Measurements from ENCODE around the gene SIDT2. TPM values are rescaled to one million over a fixed set of nuclear protein-coding genes. Genes with fewer than 3 reads are reported as not detected.
A peak's percentile ranks its signal among the peaks of the same experiment; 100 is the strongest.

SIDT2 gene
- total RNA-seq, 3 donors from 2014 or later (not counting 1 experiment from before 2014, with no cell fraction given): 80.0 to 111 (median 82.0) TPM

DNA sequence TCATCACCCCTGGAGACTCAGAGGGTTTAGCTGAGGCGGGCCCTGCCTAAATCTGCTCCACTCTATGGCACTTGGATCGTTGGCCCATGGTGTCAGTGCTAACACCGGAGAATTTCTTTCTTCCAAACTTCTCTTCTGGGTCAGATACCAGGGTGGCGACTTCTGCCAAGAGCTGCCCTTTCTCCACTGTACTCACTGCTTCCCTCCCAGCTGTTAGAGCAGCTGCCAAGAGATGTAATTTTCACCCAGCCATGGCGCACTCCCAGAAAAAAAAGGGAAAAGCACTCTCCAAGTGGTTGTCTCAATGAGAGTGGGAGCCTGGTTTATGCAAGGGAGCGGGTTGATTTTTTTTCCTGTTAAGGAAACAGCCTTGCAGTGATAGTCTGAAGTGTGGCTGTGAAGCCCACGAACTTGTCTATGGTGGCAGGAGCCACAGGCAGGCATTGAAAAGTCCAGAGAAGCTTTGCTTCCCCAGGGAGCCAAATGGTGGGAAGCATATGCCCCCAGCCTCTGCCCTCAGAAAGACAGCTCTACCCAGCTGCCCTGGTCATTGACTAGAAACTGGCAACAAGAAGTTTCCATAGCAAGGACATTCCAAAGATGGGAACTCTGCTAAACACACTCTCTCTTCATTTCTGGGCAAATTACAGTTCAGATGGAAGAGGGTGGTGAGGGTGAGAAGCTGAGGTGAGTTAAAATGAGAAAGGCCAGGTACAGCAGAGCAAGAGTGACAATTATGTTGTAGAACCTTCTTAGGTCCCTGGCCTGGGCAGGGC is 42.6 kb downstream of the SIDT2 start:
- ATAC-seq: no peak
- H3K27ac Mint-ChIP-seq: peak overlapping the region in 1 of 2 donors; percentile 8
- 96% methylated on average over 7 of the region's 7 CpGs for WGBS (ENCODE audit: insufficient coverage)
- peaks cover 6% of the 10 kb centered on the region for H3K36me3 Mint-ChIP-seq
- H3K9me3 Mint-ChIP-seq: no peaks in the 10 kb centered on the region
- Histone ChIP-seq H3K9me3 (ENCODE audit: control insufficient read depth, insufficient read depth, low read length) (no peaks in the 10 kb centered on the region), H3K36me3 (ENCODE audit: control insufficient read depth, insufficient read depth, low read length) (peaks cover 93% of the 10 kb centered on the region), H3K27ac (ENCODE audit: low read length) (no peak overlapping the region), H3K4me1 (ENCODE audit: control insufficient read depth, insufficient read depth, low read length) (no peaks in the 10 kb centered on the region), H3K4me3 (ENCODE audit: low read length) (no peak overlapping the region), H3K27me3 (ENCODE audit: control insufficient read depth, insufficient read depth, low read length) (no peaks in the 10 kb centered on the region)
- DNase-seq: no peak
- H3K4me3 Mint-ChIP-seq: no peak overlapping the region
- TF ChIP-seq, protein P1, sequence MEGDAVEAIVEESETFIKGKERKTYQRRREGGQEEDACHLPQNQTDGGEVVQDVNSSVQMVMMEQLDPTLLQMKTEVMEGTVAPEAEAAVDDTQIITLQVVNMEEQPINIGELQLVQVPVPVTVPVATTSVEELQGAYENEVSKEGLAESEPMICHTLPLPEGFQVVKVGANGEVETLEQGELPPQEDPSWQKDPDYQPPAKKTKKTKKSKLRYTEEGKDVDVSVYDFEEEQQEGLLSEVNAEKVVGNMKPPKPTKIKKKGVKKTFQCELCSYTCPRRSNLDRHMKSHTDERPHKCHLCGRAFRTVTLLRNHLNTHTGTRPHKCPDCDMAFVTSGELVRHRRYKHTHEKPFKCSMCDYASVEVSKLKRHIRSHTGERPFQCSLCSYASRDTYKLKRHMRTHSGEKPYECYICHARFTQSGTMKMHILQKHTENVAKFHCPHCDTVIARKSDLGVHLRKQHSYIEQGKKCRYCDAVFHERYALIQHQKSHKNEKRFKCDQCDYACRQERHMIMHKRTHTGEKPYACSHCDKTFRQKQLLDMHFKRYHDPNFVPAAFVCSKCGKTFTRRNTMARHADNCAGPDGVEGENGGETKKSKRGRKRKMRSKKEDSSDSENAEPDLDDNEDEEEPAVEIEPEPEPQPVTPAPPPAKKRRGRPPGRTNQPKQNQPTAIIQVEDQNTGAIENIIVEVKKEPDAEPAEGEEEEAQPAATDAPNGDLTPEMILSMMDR (IDR thresholded peaks at IDR 0.05): no peak
- peaks cover 5 to 18% of the 10 kb centered on the region in 2 donors for H3K4me1 Mint-ChIP-seq
- intact Hi-C loops (cut with micrococcal nuclease): loop anchor here (10.0 kb wide), 1 partner anchor 336 kb away; no protein-coding TSS in a partner anchor
- H3K27me3 Mint-ChIP-seq (ENCODE audit: low read depth in 2 of 2): no peaks in the 10 kb centered on the region

DNA sequence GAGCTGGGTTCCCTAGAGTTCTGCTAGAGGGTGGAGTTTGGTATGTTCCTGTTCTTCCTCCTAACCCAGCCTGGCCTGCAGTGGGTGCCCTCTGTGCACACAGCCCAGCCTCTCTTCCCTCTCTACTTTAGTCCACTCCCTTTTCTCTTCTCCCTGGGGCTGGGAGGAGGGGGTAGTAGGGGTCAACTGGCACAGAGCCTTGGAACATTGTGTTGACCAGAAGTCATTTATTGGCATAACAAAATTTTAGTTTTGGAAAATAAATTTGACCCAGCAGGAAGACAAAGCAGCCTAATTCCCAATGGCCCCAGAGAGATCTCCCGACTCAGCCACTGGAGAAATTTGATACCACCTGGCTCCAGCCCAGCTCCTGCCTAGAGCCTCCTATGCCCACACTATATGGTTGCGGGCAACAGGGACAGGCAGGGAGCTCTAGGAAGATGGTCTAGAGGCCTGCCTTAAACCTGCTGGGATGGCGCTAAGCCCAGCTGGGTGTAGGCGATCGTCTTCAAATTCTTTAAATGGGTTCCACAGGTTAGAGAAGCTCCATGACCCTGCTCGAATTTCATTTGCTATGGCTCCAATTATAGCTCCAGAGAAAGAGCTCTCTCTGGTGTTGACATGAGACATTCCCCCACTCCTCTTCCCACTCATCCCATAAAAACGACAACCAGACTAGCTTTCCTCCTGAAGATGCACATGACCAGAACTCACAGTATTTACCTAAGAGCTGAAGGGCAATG is 43.4 kb downstream of the SIDT2 start:
- Mint-ChIP-seq H3K27me3 (ENCODE audit: low read depth in 2 of 2) (no peaks in the 10 kb centered on the region), H3K27ac (peak overlapping the region in 1 of 2 donors; percentile 38), H3K9me3 (no peaks in the 10 kb centered on the region), H3K4me1 (peaks cover 11 to 25% of the 10 kb centered on the region in 2 donors), H3K36me3 (peaks cover 6% of the 10 kb centered on the region), H3K4me3 (no peak overlapping the region)
- TF ChIP-seq, protein P1 (IDR thresholded peaks at IDR 0.05): no peak
- Histone ChIP-seq H3K4me1 (ENCODE audit: control insufficient read depth, insufficient read depth, low read length) (peaks cover 3% of the 10 kb centered on the region), H3K27ac (ENCODE audit: low read length) (no peak overlapping the region), H3K27me3 (ENCODE audit: control insufficient read depth, insufficient read depth, low read length) (no peaks in the 10 kb centered on the region), H3K36me3 (ENCODE audit: control insufficient read depth, insufficient read depth, low read length) (peaks cover 94% of the 10 kb centered on the region), H3K9me3 (ENCODE audit: control insufficient read depth, insufficient read depth, low read length) (no peaks in the 10 kb centered on the region), H3K4me3 (ENCODE audit: low read length) (no peak overlapping the region)
- ATAC-seq: no peak
- intact Hi-C loops (cut with micrococcal nuclease): loop anchor here (10.0 kb wide), 1 partner anchor 337 kb away; no protein-coding TSS in a partner anchor
- no peak for DNase-seq
- WGBS (ENCODE audit: insufficient coverage): 97% methylated on average over 7 of the region's 7 CpGs

DNA sequence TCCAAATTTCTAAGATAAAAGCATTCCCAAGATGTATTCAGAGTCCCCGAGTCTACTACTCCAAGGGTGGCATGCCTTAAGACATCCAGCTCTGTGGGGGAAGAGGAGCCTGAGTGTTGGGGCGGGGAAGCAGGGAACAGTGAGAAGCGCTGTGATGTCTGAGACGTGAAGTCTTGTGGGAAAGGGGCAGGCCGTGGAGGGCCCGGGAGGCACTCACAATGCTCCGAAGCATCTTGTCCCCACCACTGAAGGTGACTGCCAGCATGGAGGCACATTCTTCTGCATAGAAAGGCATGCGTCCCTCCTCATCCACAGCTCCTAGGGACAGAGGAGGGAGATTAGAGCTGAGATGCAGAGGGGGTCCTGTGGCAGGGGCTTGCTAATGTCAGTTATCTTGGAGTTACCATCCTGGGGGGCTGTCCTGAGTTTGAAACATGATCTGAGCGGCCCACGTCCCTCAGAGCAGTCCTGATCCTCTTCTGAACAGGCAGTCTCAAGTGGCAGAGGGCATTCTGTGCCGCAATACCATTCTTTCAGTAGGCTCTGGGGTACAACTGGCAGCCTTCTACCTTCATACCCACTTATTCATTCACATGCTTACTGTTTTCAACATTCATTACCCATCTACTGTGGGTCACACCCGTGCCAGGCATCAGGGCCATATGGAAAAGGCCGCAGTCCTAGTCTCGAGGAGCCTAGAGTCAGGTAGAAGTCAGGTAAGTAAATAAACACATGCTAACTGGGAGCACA is 44.6 kb downstream of the SIDT2 start:
- peaks cover 3% of the 10 kb centered on the region for H3K4me1 ChIP-seq (ENCODE audit: control insufficient read depth, insufficient read depth, low read length)
- DNase-seq (no peak), ATAC-seq (no peak)
- Mint-ChIP-seq H3K4me3 (no peak overlapping the region), H3K27me3 (ENCODE audit: low read depth in 2 of 2) (no peaks in the 10 kb centered on the region), H3K9me3 (no peaks in the 10 kb centered on the region), H3K4me1 (peaks cover 14 to 30% of the 10 kb centered on the region in 2 donors), H3K27ac (no peak overlapping the region), H3K36me3 (no peaks in the 10 kb centered on the region)
- H3K4me3 ChIP-seq (ENCODE audit: low read length): no peak overlapping the region
- intact Hi-C loops (cut with micrococcal nuclease): loop anchor here (10.0 kb wide), 1 partner anchor 338 kb away; no protein-coding TSS in a partner anchor
- H3K36me3 ChIP-seq (ENCODE audit: control insufficient read depth, insufficient read depth, low read length): peaks cover 92% of the 10 kb centered on the region
- H3K27ac ChIP-seq (ENCODE audit: low read length): no peak overlapping the region
- H3K27me3 ChIP-seq (ENCODE audit: control insufficient read depth, insufficient read depth, low read length): no peaks in the 10 kb centered on the region
- no peaks in the 10 kb centered on the region for H3K9me3 ChIP-seq (ENCODE audit: control insufficient read depth, insufficient read depth, low read length)
- TF ChIP-seq, protein P1 (IDR thresholded peaks at IDR 0.05): no peak
- 97% methylated on average over 14 of the region's 14 CpGs for WGBS (ENCODE audit: insufficient coverage)
